NOMO-1 treated with dmso at 0.1 percent for 144 hours (cell line): ENCODE measurements around the gene IRF1.
A peak's percentile ranks its signal among the peaks of the same experiment; 100 is the strongest.
"Not testable (repeated sequence)": the region's sequence is repeated elsewhere in the genome, so short reads cannot be mapped to it uniquely, and the experiment has no call there.

Source experiments
- DNase-seq: peaks from one replicate; lab custom pipeline; 2025; ENCODE audit not compliant: unreplicated experiment; lab: John Stamatoyannopoulos, UW

The IRF1 gene, protein sequence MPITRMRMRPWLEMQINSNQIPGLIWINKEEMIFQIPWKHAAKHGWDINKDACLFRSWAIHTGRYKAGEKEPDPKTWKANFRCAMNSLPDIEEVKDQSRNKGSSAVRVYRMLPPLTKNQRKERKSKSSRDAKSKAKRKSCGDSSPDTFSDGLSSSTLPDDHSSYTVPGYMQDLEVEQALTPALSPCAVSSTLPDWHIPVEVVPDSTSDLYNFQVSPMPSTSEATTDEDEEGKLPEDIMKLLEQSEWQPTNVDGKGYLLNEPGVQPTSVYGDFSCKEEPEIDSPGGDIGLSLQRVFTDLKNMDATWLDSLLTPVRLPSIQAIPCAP

DNA sequence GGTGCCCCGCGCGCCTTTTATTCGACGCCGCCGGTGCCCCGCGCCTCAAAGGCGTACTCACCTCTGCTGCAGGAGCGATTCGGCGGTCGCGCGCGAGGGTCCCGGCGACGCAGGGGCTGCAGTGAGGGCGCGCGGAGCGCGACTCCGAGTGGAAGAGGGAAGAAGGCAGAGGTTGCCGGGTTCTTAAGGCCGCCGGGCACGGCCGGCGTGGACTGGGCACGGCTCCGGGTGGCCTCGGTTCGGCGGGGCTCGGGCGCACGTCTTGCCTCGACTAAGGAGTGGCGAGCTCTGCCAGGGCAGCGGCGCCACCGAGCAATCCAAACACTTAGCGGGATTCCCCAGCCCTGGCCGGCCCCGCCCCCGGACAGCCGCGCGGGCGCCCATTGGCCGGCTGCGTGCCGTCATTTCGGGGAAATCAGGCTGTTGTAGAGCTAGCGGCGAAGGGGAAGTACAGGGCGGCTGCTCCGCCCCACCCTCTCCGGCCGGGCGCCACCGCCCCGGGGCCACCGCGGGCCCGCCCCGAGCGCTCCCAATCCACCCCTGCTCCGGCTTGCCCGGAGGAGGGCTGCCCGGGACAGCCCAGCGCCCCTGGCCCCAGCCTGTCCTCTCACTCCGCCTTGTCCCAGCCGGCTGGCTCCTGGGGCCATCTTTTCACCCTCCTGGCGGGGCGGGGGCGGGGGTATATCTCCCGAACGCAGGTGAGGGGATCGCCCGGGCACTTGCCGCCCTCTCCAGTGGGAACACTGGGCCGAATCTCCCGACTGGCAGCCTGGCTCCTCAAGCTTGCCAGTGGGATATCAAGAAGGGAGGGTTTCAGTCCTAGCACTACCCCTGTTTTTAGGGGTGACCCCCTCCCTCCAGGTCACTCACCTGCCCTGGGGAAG lies at the start of gene IRF1:
TSS of gene IRF1 (minus strand) at position 290 of the 884 bp plus-strand sequence. CDS start 1,295 bp downstream, outside the sequence.
- peak; percentile 92 for DNase-seq

DNA sequence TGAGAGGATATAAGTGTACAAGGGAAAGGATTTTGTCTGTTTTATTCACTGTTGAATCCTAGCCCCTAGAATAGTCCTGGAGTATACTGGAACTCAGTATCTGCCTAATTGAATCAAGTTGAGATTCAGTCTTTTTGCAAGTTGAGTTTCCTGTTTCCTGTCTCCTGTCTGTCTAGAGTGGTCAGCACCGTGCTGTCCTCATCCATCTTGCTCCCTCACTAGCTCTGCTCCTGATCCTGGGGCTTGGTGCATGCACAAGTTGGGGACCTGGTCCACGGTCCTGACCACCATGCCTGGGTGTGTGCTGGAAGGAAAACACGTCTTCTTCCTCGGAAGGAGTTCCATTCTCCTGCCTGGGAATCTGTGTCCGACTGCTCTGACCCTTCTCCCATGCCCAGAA lies 49.6 kb upstream of the IRF1 start:
- DNase-seq = no peak

DNA sequence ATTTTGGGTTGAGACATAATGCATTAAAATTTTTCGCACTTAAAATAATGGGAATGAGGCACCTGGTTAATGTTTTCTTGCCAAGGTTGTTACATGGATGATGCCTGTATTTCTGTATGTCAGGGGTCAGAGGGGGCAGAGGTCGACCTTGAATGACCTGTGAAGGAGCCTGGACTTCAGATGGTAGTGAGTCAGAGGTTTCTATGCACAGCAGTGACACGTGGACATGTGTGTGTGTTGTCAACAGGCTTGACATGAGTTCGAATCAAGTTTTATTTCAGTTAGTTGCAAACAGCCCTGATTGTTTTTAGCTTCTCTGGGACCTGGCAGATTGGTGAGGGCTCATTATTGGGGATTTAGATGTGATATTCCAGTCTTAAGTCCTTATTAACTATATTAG lies 49.1 kb upstream of the IRF1 start:
- DNase-seq = no peak

DNA sequence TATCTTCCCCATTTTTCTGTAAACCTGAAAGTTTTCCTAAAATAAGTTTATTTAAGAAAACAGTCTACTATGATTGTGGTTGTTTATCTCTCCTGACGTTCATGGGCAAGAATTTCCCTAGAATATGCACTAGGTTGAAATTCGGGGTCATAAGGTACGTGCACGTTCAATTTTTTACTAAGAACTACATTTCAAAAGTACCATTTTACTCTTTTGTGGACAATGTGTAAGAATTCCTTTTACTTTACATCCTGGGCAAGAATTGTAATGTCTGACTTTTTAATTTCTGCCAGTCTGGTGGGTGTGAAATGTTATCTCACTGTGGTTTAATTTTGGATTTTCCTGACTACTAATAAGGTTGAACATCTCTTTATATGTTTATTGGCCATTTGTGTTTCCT lies 40.4 kb upstream of the IRF1 start:
- no peak for DNase-seq

DNA sequence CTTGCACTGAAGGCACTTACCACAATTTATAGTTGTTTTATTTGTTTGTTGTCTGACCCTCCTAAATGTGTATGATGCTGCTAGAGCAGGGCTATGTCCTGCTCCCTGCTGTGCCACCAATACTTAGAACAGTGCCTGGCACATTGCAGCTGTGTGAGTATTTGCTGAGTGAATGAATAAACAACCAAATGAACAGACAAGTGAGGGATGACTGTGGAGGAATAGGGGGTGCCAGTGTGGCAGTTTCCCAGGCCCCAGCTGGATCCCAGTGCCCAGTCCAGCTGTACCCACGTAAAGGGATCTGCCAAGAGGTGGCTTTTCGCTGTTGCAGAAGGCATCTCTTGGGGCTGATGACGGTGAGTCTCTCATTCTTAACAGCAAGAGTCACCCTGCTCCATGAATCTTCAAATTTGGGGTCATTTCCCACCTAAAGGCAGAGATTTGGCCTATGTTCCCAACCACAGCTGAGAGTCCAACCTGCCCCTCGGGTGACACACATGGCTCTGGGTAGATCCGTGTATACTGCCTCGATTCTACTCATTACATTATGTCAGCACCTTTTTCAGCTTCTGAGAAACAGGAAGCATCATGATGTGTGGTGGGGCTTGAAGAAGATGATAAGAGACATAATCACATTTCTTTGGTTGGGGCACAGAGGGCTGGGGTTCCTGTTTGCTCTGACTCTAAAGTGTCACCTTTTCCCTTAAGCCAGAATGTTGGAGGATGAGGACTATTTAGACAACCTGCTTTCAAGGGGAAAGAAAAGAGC lies 38.5 kb upstream of the IRF1 start:
- no peak for DNase-seq

DNA sequence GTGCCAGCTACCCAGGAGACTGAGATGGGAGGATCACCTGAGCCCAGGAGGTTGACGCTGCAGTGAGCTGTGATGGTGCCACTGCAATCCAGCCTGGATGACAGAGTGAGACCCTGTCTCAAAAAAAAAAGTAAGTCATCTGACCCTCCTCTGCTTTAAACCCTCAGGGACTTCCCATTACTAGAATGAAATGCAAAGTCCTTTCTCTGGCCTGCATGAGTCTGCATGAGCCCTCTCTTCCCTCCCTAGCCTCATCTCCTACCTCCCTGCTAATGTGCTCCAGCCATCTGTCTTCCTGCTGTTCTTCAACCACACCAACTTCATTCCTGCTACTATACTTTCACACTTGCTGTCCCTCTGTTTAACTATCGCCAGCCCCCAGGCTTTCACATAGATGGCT lies 37.4 kb upstream of the IRF1 start:
- DNase-seq = no peak

DNA sequence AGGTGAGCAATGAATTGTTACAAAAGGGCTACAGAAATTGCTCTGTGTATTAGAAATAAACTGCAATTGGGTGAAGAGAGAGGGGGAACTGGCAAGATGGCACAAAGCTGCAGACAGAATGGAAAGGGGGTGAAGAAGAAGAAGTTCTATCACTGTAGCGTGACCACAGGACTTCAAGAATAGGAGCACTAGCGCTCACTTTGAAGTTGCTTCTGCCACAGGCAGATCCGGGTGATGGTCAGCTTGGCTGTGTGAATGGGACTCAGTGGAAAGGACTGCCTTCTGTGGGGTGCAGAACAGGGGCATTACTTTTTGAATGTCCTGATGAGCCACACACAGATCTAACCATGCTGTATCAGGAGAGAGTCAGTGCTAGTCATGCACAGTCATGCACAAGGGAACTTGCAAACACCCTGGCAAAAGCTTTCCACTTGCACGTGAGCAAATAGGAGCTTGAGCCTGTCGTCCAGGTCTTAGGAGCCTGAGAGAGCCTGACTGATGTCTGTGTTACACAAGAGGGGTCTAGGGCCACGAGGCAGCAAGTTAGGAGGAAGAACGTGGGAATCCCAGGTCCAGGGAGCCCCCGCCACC lies 36.5 kb upstream of the IRF1 start:
- DNase-seq = no peak

DNA sequence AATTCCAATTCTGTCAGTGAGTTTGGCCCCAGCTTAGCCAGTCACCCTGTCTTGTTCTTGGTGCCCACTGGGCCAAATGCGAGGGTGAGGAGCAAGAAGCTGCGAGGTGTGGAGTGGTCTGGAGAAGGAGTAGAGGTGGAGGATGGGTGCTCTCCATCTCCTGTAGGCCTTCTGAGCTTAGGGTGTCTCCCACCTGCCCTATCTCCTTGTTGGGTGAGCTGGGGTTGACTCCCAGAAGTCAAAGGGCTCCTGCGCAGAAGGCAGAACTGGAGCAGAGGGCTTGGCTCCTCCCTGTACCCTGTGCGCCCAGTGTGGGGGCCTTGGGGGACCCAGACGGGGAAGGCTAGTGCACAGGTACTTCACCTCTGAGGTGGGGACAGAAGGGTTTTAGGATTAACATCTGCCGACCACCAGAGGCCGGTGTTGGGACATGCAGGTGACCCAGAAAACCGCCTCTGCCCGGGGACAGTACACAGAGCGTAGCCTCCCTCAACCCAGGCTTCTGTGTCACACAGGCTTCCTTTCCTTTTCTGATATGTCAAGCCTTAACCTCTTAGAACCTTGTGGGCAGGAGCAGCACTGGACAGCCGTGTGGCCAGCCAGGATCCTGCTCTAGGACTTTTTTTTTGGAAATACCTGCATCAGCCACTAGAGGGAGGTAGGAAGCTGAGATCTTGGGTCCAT lies 35.9 kb upstream of the IRF1 start:
- DNase-seq = peak; percentile 29

DNA sequence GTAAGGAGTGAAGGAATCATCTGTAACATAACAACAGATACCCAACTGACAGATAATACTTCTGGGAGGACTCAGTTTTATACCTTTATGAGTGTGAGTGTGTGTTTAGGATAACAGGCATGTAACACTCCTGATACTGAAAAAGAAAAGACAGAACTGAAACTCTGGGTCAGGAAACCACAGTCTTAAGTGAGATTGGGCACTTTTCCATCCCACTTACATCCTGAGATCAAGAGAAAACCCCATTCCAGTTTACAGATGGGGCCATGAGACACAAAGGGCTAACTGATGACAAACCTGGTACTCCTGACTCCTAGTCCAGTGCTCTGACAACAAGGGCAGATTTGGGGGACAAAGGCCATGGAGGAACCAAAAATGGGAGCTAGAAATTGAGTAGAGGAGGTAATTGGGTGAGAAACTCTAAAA lies 34.7 kb upstream of the IRF1 start:
- DNase-seq = peak; percentile 10

DNA sequence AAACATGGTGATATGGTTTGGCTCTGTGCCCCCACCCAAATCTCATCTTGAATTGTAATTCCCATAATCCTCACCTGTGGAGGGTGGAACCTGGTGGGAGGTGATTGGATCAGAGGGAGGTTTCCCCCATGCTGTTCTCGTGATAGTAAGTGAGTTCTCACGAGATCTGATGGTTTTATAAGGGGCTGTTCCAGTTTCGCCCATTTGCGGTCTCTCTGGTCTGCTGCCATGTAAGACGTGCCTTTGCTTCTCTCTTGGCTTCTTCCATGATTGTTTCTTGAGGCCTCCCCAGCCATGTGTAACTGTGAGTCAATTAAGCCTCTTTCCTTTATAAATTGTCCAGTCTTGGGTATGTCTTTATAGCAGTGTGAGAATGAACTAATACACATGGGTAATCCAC lies 34.3 kb upstream of the IRF1 start:
- DNase-seq = not testable (repeated sequence)

DNA sequence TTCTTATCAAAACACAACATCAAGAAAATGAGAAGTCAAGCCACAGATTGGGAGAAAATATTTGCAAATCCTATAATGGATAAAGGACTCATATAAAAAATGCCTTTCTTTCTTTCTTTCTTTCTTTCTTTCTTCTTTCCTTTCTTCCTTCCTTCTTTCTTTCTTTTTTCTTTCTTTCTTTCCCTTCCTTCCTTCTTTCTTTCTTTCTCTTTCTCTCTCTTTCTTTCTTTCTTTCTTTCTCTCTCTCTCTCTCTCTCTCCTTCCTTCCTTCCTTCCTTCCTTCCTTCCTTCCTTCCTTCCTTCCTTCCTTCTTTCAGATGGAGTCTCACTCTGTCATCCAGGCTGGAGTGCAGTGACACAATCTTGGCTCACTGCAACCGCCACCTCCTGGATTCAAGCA lies 31.5 kb upstream of the IRF1 start:
- DNase-seq = not testable (repeated sequence)

DNA sequence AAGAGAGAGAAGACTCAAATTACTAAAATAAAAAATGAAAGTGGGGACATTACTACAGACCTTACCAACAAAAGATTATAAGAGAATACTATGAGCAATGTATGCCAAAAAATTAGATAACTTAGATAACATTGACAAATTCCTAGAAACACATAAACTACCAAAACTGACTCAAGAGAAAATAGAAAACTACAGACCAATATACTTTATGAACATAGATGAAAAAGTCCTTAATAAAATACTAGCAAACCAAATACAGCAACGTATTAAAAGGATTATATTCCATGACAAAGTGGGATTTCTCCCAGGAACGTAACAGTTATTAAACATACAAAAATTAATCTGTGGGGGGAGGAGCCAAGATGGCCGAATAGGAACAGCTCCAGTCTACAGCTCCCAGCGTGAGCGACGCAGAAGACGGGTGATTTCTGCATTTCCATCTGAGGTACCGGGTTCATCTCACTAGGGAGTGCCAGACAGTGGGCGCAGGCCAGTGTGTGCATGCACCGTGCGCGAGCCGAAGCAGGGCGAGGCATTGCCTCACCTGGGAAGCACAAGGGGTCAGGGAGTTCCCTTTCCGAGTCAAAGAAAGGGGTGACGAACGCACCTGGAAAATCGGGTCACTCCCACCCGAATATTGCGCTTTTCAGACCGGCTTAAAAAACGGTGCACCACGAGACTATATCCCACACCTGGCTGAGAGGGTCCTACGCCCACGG lies 23.2 kb upstream of the IRF1 start:
- DNase-seq = not testable (repeated sequence)

DNA sequence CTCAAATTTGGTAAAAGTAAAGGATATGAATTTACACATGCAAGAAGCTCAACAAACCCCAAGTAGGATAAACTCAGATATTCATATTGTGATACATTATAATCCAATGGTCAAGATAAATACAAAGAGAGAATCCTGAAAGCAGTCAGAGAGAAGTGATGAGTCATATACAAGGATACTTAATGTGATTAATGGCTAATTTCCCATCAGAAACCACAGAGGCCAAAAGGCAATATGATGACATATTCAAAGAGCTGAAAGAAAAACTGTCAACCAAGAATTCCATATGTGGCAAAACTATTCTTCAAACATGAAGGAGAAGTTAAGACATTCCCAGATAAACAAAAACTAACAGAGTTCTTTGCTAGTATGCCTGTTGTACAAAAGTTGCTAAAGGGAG lies 19.5 kb upstream of the IRF1 start:
- DNase-seq = no peak

DNA sequence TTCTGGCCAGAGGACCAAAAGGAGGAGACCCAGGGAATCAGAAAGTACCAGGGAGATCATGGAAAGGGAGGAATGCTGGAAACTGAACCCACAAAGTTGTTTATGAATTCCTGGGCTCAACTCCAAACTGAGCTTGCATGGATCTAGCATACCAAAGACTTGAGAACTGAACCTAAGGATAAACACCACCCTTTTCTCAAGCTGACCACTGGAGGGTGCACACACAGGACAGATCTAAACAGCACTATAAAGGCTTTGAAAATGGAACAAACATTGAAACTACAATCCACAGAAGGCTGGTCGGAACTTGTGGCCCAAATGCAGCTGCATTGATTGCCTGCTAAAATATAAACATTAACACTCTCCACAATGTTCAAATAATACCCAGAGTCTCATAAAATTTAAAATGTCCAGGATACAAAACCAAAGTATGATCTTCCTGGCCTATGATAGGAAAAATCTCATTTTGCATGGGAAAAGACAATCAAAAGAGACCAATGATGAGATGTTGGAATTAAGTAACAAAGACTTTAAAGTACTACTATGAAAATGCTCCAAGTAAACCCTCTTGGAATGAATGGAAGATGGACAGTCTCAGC lies 15.6 kb upstream of the IRF1 start:
- DNase-seq = no peak

DNA sequence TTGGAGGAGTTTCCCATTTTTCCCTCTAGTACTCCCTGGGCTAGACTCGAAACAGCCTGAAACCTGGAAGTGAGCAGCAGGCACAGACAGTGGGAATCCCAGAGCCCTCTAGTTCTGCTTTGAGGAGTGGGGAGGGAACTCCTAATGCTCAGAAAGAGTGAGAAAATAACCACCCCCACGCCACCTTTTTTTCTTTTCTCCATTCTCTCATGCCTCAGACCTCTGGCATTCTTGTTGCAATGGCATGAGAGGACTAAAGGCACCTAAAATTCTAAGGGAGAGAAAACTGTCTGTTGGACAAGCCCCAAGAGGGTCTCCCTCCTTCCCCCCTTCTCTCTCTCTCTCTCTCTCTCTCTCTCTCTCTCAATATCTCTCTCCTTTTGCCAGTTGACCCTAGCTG lies 15.1 kb upstream of the IRF1 start:
- no peak for DNase-seq

DNA sequence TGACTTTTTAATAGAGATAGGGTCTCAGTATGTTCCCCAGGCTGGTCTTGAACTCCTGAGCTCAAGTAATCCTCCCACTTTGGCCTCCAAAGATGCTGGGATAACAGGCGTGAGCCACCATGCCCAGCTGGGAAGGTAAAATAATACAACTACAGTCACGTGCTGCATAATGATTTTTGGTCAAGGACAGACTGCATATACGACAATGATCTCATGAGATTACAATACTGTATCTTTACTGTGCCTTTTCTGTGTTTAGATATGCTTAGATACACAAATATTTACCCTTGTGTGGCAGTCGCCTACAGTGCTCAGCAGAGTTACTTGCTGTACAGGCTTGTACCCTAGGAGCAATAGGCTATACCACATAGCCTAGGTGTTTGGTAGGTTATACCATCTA lies 14.2 kb upstream of the IRF1 start:
- no peak for DNase-seq

DNA sequence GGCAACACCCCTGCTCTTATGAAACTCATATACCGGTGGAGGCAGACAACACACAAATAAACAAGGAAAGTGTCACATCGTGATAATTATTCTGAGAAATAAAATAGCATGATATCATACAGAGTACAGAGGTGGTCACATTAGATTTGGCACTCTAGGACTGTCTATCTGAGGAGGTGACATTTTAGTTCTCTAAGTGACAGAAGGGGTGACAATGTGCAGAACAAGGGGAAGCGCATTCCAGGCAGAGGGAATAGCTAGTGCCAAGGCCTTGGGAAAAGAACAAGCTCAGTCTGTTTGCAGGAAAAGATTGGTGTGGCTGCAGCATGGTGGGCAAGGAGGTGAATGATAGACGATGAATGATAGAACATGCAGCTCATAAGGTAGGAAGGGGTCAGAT lies 12.7 kb upstream of the IRF1 start:
- DNase-seq = no peak

DNA sequence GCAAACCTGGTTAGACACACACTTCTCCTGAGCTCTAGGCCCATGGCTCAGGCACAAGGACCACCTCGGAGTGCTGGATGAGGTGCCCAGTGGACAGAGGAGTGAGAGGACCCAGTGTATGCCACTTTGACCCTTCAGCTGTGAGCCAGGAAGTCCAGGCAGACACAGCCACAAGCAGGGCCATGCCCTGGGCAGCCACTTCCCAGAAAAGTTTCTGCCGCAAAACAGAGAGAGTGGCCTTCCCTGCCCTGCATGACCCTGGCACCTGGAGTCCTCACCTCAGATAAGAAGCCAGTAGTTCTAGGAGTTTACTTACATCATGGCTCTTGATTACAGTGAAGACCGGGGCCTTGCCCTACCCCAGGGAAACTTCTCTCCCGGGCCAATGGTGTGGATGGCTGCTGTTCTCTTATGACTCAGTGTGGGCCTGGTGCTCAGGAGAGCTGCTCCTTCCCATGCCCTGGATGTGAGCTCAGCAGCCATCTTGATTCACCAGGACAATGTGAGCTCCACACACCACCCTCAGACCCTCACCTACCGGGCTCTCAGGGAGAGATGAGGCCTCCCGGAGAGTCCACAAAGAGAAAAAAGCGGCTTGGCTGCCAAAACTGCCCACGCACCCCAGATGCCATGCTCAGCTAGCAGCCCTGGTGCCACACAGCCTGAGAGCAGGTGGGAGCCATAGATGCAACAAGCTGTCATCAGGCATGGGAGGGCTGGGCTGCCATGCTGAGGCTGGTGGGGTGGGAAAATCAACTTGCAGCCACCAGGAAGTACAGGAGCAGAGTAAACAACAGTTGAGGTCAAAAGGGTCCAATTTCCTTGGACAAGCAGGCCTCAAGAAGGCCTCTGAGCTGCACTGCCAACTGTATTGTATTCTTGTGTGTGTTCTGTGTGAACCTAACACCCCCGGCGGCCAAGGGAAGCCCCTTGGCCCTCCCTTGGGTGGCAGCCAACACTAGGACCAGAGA lies 11.7 kb upstream of the IRF1 start:
- no peak for DNase-seq

DNA sequence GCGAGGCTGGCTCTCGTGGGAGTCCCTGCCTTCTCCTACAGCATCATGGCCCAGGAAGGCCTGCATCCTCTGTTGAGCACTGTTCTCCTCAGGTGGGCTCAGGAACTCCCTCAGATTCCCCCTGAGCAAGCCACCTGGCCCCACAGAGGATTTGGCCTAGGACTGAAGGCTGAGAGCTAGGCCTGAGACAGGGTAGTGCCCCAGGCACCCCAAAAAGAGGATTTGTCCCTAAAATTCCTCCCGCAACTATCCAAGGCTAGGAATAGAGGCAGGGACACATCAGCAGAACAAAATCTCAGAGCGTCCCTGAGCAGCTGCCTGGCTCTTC lies 11.0 kb upstream of the IRF1 start:
- DNase-seq = no peak
